Tibial nerve (tissue), 4 donors: ENCODE measurements around the gene EFHD2. TPM values are rescaled to one million over a fixed set of nuclear protein-coding genes. Genes with fewer than 3 reads are reported as not detected.

Experiments
- DNase-seq, 2 donors: peaks; one replicate each; pipeline ENCODE4 v3.0.0-alpha.2; 2019; ENCODE audit warnings: low spot score in 2 of 2
- H3K27ac ChIP-seq, 4 donors: fragments of 200-600 bp; sonication (generic) in 3 of 4; one replicate each; pipeline ENCODE4 v1.5.1; 2017 to 2019; ENCODE audit warnings: mild to moderate bottlenecking in 1 of 4
- H3K27me3 ChIP-seq, 2 donors: fragments of 200-600 bp; sonication (generic) in 1 of 2; one replicate each; pipeline versions ENCODE4 v1.5.1 to v1.6.0; 2017 to 2019
- H3K36me3 ChIP-seq, 3 donors: fragments of 200-600 bp; sonication (generic); one replicate each; pipeline ENCODE4 v1.5.1; 2018 to 2019
- H3K4me1 ChIP-seq, 4 donors: fragments of 200-600 bp; sonication (generic) in 3 of 4; one replicate each; pipeline ENCODE4 v1.5.1; 2017 to 2019
- H3K4me3 ChIP-seq, 4 donors: fragments of 200-600 bp; sonication (generic) in 3 of 4; one replicate each; pipeline ENCODE4 v1.5.1; 2017 to 2019; ENCODE audit warnings: mild to moderate bottlenecking in 1 of 4, moderate library complexity in 1 of 4
- H3K9me3 ChIP-seq, 4 donors: fragments of 200-600 bp; sonication (generic) in 3 of 4; one replicate each; pipeline ENCODE4 v1.5.1; 2017 to 2019
- EP300 ChIP-seq, 2 donors: sonication (generic); formaldehyde crosslinking; IDR thresholded peaks; one replicate each; pipeline ENCODE4 v1.6.1; 2017; ENCODE audit warnings: antibody characterized with exemption in 2 of 2, mild to moderate bottlenecking in 1 of 2
- POLR2A ChIP-seq, 2 donors: fragments of 450-650 bp; IDR thresholded peaks; one replicate each; pipeline ENCODE4 v1.6.1; 2017; ENCODE audit warnings: antibody characterized with exemption in 2 of 2, mild to moderate bottlenecking in 2 of 2, moderate library complexity in 2 of 2
- WGBS, 2 donors: methylation state at CpG; one replicate each; pipeline ENCODE4 v1.1.5; 2018; 5-methylcytosine and 5-hydroxymethylcytosine counted together
- total RNA-seq, 4 donors: library from RNA; depleted of rRNA; stranded (reverse); fragments of >200 nt; gene quantifications; one replicate each; pipeline ENCODE4 v1.1.0, GENCODE V29; 2016
- TF ChIP-seq, protein P1 (sequence below), 5 experiments: fragments of 200-600 bp in 3 of 5; fragments of 450-650 bp in 2 of 5; sonication (generic) in 3 of 5; IDR thresholded peaks; one replicate each; pipeline ENCODE4 v1.5.1; 2016 to 2019; ENCODE audit warnings: antibody characterized with exemption in 5 of 5, mild to moderate bottlenecking in 3 of 5, moderate library complexity in 2 of 5

Gene EFHD2
- total RNA-seq, 4 donors from 2014 or later, result 17.0 to 61.5 (median 29.6) TPM

DNA sequence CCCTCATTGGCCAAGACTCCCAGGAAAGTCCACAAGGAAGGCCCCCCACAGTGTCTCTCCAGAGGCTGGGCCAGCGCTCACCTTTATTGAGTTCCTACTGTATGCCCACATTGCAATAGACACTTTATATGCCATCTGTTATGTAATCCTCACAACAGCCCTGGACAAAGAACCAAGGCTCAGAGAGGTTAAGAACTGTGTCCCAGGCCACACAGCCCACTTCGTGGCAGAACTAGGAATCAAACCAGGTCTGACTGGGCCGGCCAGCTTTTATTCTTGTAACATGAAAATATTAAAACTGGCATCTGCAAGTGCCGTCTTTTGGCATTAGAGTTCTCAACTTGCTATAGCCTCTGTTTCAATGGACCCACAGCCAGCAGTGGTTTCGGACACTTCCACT, 33.1 kb downstream of the EFHD2 start:
- no peak overlapping the region for H3K27ac ChIP-seq
- TF ChIP-seq EP300 (IDR thresholded peaks at IDR 0.05) (no peak), POLR2A (IDR thresholded peaks at IDR 0.05) (no peak)
- TF ChIP-seq, protein P1, sequence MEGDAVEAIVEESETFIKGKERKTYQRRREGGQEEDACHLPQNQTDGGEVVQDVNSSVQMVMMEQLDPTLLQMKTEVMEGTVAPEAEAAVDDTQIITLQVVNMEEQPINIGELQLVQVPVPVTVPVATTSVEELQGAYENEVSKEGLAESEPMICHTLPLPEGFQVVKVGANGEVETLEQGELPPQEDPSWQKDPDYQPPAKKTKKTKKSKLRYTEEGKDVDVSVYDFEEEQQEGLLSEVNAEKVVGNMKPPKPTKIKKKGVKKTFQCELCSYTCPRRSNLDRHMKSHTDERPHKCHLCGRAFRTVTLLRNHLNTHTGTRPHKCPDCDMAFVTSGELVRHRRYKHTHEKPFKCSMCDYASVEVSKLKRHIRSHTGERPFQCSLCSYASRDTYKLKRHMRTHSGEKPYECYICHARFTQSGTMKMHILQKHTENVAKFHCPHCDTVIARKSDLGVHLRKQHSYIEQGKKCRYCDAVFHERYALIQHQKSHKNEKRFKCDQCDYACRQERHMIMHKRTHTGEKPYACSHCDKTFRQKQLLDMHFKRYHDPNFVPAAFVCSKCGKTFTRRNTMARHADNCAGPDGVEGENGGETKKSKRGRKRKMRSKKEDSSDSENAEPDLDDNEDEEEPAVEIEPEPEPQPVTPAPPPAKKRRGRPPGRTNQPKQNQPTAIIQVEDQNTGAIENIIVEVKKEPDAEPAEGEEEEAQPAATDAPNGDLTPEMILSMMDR (IDR thresholded peaks at IDR 0.05), result no peak
- no peaks in the 10 kb centered on the region for H3K9me3 ChIP-seq
- 76 to 82% methylated on average over 5 of the region's 5 CpGs for WGBS, 2 donors
- H3K36me3 ChIP-seq, result no peaks in the 10 kb centered on the region
- no peak overlapping the region for H3K4me3 ChIP-seq
- H3K27me3 ChIP-seq, result peaks cover 0 to 18% of the 10 kb centered on the region in 2 donors
- H3K4me1 ChIP-seq, result no peaks in the 10 kb centered on the region
- DNase-seq, result no peak

DNA sequence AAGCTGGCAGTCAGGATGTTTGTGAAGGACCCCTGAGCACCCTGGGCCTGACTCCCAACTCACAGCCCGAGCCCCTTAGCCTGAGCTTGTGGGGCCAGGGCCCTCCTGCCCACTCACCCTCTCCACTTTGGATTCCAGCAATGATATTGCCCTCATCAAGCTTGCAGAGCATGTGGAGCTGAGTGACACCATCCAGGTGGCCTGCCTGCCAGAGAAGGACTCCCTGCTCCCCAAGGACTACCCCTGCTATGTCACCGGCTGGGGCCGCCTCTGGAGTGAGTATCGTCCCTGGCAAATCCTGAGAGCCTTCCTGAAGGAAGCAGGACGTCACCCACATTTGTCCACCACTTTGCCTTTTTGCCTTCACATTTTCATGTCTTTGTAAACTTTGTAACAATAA, 33.6 kb downstream of the EFHD2 start:
- Histone ChIP-seq H3K27me3 (peaks cover 0 to 18% of the 10 kb centered on the region in 2 donors), H3K9me3 (no peaks in the 10 kb centered on the region), H3K36me3 (no peaks in the 10 kb centered on the region), H3K4me1 (no peaks in the 10 kb centered on the region), H3K27ac (no peak overlapping the region), H3K4me3 (no peak overlapping the region)
- DNase-seq, result no peak
- TF ChIP-seq EP300 (IDR thresholded peaks at IDR 0.05), result no peak
- TF ChIP-seq POLR2A (IDR thresholded peaks at IDR 0.05), result no peak
- TF ChIP-seq, protein P1 (IDR thresholded peaks at IDR 0.05), result no peak
- WGBS, 2 donors, result 71 to 72% methylated on average over 4 to 5 of the region's 5 CpGs

DNA sequence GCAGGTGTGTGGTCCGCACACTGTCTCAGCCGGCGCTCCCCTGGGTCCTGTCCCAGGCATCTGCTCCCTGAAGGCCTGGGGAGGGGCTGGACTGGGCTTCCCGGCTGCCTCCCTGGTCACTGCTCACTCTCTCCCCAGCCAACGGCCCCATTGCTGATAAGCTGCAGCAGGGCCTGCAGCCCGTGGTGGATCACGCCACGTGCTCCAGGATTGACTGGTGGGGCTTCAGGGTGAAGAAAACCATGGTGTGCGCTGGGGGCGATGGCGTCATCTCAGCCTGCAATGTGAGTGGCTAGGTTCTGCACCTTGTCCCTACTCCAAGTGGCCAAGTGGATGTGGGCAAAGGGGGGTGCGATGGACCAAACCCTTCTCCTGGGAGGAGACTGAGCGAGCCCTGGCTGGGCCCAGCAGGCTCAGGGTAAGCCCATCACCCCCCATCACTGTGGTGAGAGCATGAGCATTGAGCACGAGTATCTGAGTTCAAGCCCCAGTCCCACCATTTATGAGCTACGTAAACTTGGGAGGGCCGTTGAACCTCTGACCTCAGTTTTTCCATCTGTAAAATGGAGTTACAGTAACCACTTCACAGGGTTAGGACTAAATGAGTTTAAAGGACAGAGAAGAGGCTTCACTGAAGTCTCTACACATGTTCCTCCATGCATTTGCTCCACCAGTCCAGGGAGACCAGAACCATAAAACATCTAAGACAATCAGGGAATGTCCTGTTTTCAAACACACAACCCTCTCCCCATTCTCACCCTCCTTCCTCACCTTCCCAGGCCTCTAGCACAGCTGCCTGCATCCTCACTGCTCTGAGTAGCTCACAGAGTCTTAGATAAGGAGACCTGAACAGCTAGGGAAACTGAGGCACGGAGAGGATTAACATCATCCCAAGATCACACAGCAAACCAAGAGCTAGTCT, 35.0 kb downstream of the EFHD2 start:
- DNase-seq, result no peak

DNA sequence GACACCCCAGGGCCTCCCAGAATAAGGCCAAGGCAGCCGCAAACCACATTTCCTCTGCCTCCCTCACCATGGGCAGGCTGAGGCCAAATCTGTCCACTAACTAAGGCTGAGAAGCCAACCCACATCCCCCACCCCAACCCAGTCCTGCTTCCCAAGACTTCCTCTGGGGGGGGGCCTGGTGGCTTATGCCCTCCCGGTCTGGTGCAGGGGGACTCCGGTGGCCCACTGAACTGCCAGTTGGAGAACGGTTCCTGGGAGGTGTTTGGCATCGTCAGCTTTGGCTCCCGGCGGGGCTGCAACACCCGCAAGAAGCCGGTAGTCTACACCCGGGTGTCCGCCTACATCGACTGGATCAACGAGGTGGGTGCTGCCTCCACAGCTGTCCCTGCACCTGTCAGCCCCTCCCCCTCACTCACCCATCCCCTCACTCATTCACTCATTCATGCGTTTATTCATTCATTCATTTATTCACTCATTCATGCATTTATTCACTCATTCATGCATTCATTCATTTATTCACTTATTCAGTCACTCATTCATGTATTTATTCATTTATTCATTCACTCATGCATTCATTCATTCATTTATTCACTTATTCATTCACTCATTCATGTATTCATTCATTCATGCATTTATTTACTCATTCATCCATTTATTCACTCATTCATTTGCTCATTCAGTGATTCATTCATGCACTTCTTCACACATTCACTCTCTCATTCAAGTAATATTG, 35.9 kb downstream of the EFHD2 start:
- 80 to 84% methylated on average over 14 of the region's 14 CpGs for WGBS, 2 donors
- Histone ChIP-seq H3K4me1 (no peaks in the 10 kb centered on the region), H3K9me3 (no peaks in the 10 kb centered on the region), H3K4me3 (no peak overlapping the region), H3K27me3 (peaks cover 0 to 18% of the 10 kb centered on the region in 2 donors), H3K36me3 (no peaks in the 10 kb centered on the region), H3K27ac (no peak overlapping the region)
- no peak for DNase-seq
- TF ChIP-seq EP300 (IDR thresholded peaks at IDR 0.05) (no peak), POLR2A (IDR thresholded peaks at IDR 0.05) (no peak)
- TF ChIP-seq, protein P1 (IDR thresholded peaks at IDR 0.05), result no peak

More for the DNA sequence above, 35.0 kb downstream of the EFHD2 start:
- Histone ChIP-seq H3K4me3 (no peak overlapping the region), H3K27ac (no peak overlapping the region), H3K27me3 (peaks cover 0 to 18% of the 10 kb centered on the region in 2 donors), H3K36me3 (no peaks in the 10 kb centered on the region), H3K4me1 (no peaks in the 10 kb centered on the region), H3K9me3 (no peaks in the 10 kb centered on the region)
- no peak for TF ChIP-seq POLR2A (IDR thresholded peaks at IDR 0.05)
- TF ChIP-seq EP300 (IDR thresholded peaks at IDR 0.05), result no peak
- TF ChIP-seq, protein P1 (IDR thresholded peaks at IDR 0.05), result no peak
- WGBS, 2 donors, result 77% methylated on average over 10 to 15 of the region's 17 CpGs

DNA sequence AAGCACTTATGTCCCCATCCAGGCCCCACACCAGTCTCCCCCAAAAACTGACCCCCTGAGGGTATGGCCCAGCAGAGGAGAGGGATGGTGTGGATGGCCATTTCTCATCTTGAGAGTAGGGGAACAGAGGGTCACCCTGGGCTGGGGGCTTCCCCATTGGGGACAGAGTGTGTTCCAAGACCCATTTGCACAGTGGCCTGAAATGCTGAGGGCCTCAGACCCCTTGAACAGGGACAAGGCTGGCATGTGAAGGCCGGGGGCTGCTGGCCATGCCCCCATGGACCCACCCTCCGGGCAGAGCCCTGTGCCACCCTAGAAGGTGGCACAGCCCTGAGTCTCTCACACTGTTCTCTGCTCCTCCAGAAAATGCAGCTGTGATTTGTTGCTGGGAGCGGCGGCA, 36.5 kb downstream of the EFHD2 start:
- TF ChIP-seq EP300 (IDR thresholded peaks at IDR 0.05), result no peak
- TF ChIP-seq POLR2A (IDR thresholded peaks at IDR 0.05), result no peak
- TF ChIP-seq, protein P1 (IDR thresholded peaks at IDR 0.05), result no peak
- DNase-seq, result no peak
- Histone ChIP-seq H3K27ac (no peak overlapping the region), H3K9me3 (peaks cover 0 to 3% (median 0%) of the 10 kb centered on the region in 4 donors), H3K36me3 (no peaks in the 10 kb centered on the region), H3K4me3 (no peak overlapping the region), H3K27me3 (peaks cover 0 to 18% of the 10 kb centered on the region in 2 donors), H3K4me1 (no peaks in the 10 kb centered on the region)
- WGBS, 2 donors, result 56 to 69% methylated on average over 3 to 4 of the region's 4 CpGs
